Stimulated activated CD8-positive, alpha-beta memory T cell treated with anti-CD3 and anti-CD28 coated beads, Interleukin-12 subunit alpha, Interleukin-12 subunit beta, amount 100 ng/mL, for 4 hours (primary cell): Measurements from ENCODE around the gene GNL2.
A peak's percentile ranks its signal among the peaks of the same experiment; 100 is the strongest.
"Not testable (repeated sequence)": the region's sequence is repeated elsewhere in the genome, so short reads cannot be mapped to it uniquely, and the experiment has no call there.

ENCODE experiments used
- DNase-seq: peaks from one replicate; pipeline ENCODE4 v3.0.0-alpha.2; 2020; ENCODE audit warnings: low read depth

The GNL2 gene

DNA sequence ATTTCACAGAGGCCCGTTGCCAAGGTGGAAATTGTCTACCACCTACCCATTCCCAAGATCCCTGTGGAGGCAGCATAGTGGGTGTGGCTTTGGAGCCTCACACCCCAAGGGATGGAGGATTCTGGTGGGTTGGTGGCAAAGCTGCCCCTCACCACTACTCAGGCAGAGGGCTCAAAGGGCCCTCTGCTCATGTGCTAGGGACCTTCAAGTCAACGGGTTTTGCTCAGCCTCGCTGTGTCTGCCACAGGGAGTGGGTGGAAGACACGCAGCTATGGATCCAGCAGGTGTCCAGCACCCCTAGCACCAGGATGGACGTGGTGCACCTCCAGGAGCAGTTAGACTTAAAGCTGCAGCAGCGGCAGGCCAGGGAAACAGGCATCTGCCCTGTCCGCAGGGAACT, 36.7 kb downstream of the GNL2 start:
- DNase-seq = no peak

DNA sequence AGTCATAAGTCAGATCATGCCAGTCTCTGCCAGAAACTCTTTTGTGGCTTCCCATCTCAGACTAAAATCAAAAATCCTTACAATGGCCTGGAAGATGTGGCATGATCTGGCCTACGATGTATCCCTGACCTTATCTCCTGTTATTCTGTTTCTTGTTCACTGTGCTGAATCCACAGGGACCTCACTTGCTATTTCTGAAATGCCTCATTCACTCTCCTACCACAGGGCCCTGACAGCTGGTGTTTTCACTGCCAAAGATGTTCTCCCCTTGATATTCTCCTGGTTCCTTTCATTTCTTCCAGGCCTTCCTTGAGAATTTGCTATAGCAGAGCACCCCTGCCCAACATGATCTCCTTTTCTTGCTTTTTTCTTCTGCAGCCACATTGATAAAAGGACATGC, 37.3 kb downstream of the GNL2 start:
- no peak for DNase-seq

DNA sequence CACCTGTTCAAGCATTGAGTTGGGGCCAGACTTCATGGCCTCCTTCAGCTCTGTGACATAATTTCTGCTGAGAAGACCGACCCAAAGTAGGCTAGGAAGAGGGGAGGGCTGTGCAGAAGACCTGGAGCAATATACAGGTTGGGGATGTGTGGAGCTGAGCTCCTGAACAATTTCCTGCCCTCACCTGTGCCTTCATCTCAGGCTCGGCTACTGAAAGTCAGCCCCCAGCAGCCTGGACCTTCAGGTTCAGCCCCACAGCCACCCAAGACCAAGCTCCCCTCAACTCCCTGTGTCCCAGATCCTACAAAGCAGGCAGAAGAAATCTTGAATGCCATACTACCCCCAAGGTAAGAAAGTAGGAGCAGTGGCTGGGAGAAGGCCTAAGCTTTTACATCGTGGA, 38.3 kb downstream of the GNL2 start:
- no peak for DNase-seq

DNA sequence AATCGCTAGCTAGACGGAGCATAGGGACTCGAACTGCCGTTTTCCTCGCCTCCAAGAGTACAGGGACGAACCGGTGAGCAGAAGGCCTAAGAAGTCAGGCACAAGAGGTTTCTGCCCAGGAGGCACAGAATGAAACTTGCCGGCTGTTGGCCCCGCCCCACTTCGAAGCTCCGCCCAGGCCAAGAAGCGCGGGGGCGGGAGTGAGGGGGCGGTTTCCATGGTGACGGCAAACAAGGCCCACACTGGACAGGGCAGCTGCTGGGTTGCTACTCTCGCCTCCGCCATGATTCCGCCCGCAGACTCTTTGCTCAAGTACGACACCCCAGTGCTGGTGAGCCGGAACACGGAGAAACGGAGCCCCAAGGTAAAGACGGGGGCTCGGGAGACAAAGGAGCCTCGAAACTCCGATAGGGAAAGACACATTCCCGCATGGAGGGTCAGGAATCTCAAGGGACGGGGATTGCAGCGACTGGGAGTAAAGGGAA, 39.0 kb downstream of the GNL2 start, which contains the start of gene DNALI1:
Gene DNALI1 (plus strand): TSS at position 229 of the 485 bp plus-strand sequence. CDS start 55 bp downstream, at position 284.
- DNase-seq = no peak

GRCh38 chr1:37553927-37554808, 41.6 kb downstream of the GNL2 start, which contains the start of gene SNIP1:
TSS of gene SNIP1 (minus strand) at chr1:37554293. CDS start at chr1:37554229, 64 bp downstream.
- DNase-seq = peak; percentile 79

DNA sequence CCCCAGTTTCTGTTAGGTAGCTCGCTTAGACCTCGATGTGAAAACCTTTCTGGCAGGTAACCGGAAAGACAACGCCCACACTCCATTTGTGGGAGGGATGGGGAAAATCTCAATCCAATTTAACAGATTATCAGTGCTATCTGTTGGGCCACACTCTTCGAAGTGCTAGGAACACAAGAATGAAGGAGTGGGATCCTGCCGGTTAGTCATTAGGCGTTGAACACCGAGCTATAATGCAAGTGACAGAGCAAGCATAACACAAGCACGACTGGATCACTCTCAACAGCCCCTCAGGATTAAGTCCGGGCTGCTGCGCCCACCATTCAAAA, 42.2 kb downstream of the GNL2 start:
- DNase-seq = no peak

DNA sequence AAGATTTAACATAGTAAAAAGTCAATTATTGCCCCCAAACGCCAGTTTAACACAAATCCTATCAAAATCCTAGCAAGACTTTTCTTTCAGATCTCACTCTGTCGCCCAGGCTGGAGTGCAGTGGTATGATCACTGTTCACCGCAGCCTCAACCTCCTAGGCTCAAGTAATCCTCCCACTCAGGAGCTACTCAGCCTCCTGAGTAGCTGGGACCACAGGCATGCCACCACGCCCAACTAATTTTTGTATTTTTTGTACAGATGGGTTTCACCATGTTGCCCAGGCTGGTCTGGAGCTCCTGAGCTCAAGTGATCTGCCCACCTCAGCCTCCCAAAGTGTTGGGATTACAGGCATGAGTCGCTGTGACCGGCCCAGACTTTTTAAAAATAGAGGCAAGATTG, 46.4 kb downstream of the GNL2 start:
- DNase-seq = no peak

GRCh38 chr1:37545019-37545418, 50.7 kb downstream of the GNL2 start:
- no peak for DNase-seq

- DNase-seq = no peak
These were observed 51.2 kb downstream of the GNL2 start for GRCh38 chr1:37544530-37544929.

GRCh38 chr1:37540036-37540785, 55.5 kb downstream of the GNL2 start:
- no peak for DNase-seq

DNA sequence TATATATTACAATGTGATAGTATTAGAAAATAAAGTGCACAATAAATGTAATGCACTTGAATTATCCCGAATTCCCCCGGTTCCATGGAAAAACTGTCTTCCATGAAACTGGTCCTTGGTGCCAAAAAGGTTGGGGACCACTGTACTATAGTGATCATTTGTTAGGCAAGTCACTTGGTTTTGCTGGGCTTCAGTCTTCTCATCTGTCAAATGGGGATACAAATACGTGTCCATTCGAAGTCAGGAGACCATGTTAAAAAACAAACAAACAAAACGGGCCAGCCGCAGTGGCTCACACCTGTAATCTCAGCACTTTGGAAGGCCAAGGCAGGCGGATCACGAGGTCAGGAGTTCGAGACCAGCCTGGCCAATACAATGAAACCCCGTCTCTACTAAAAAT, 56.6 kb downstream of the GNL2 start:
- not testable (repeated sequence) for DNase-seq

DNA sequence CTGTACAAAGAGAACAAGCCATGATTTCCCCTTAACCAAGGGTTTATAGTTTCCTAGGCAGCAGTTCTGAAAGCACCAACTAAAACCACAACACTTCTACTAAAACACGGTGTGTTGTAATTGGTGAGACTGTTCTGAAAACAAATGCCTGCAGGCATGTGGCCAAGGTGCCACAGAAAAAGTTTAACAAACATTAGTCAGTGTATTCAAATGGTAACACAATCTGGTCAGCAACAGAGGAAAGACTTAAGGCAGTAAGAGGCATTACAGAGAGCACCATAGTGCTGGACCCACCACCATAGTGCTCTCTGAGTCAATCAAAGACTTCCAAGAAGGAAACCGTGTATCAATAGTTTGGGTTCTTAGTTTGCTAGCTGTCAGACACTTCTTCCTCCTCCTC, 58.4 kb downstream of the GNL2 start:
- no peak for DNase-seq

GRCh38 chr1:37533317-37534093, 62.2 kb downstream of the GNL2 start:
- no peak for DNase-seq

DNA sequence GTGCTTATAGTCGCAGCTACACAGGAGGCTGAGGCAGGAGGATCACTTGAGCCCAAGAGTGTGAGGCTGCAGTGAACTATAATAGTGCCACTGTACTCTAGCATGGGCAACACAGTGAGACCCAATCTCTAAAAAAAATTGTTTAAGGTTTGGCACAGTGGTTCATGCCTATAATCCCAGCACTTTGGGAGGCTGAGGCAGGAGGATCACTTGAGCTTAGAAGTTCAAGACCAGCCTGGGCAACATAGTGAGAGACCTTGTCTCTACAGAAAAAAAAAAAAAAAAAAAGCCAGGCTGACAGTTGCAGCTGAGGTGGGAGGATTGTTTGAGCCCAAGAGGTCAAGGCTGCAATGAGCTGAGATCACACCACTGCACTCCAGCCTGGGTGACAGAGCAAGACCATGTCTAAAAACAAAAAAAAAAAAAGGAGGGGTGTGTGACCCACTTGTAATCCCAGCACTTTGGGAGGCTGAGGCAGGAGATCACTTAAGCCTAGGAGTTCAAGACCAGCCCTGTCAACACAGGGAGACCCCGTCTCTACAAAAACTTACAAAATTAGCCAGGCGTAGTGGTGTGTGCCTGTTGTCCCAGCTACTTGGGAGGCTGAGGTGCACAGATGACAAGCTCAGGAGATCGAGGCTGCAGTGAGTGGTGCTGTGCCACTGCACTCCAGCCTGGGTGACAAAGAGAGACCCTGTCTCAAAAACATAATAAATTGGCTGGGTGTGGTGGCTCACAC, 63.1 kb downstream of the GNL2 start:
- DNase-seq = not testable (repeated sequence)

- DNase-seq = not testable (repeated sequence)
These were observed 65.8 kb downstream of the GNL2 start for GRCh38 chr1:37529888-37530287.

- DNase-seq = no peak
These were observed 76.1 kb downstream of the GNL2 start for GRCh38 chr1:37519613-37520012.

DNA sequence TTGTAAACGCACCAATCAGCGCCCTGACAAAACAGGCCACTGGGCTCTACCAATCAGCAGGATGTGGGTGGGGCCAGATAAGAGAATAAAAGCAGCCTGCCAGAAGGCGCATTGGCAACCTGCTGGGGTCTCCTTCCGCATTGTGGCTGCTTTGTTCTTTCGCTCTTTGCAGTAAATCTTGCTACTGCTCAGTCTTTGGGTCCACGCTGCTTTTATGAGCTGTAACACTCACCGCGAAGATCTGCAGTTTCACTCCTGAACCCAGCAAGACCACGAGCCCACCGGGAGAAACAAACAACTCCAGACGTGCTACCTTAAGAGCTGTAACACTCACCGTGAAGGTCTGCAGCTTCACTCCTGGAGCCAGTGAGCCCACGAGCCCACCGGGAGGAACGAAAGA, 76.8 kb downstream of the GNL2 start:
- DNase-seq = peak; percentile 26

- DNase-seq = not testable (repeated sequence)
These were observed 77.5 kb downstream of the GNL2 start for GRCh38 chr1:37518241-37518640.

DNA sequence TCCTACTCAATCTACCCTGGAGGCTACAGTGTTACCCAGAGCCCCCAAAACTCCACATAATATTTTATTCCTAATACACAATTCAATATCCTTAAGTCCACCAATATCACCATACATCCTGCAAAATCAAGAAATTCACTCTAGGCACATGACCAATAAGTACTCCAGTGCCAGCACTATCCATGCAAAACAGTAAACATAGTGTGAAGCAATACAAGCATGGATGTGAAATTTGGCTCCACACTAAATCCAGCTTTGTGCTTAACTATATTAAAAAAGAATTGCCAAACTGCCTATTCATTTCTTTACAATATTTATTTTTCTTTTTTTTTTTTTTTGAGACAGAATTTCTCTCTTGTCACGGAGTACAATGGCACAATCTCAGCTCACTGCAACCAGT, 78.2 kb downstream of the GNL2 start:
- DNase-seq = no peak
